Measurements from ENCODE around the gene AP1M1.

- no peak for TF ChIP-seq GATA2 (IDR thresholded peaks at IDR 0.05; ENCODE audit: low read depth, low read length)
- no peak for TF ChIP-seq GATA3 (IDR thresholded peaks at IDR 0.05; ENCODE audit: low read depth, low read length)
Observed at GRCh38 chr19:16199275-16199932, 1.7 kb downstream of the AP1M1 start.
